ENCODE results near the gene EPS8L2.

The EPS8L2 gene

DNA sequence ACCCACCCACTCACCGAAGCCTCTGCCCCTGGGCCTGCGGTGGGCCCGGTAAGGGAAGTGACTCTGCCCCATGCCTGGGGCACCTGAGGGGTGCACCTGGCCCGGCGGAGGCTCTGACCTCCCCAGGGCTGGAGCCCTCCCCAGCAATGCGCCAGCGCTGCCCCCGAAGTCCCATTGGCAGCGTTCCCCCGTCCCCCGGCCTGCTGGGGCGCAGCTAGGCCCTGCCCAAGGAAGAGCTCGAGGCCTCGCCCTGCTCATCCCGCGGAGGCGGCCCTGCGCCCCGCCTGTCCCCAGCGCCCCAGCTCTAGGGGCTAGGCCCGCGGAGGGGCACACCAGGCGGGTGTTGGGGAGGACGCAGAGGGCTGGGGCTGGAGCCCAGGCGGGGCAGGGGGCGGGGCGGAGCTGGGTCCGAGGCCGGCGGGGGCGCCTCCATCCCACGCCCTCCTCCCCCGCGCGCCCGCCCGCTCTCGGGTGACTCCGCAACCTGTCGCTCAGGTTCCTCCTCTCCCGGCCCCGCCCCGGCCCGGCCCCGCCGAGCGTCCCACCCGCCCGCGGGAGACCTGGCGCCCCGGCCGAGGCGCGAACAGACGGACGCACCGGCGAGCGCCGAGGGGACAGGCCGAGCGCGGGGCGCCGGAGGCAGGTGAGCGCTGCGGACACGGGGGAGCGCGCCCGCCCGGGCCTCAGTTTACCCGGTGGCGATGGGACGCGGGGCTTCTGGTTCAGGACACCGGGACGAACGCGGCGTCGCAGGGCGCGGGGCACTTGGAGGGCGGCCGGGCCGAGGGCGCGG lies at the start of gene EPS8L2:
Gene EPS8L2 (plus strand): TSS at position 586 of the 793 bp plus-strand sequence. CDS start 3,177 bp downstream, outside the sequence.
- DNase-seq (ENCODE audit: extremely low read depth in 1 of 2, low read depth in 1 of 2) = no peak

GRCh38 chr11:656426-656825 lies 49.6 kb upstream of the EPS8L2 start:
- DNase-seq (ENCODE audit: extremely low read depth in 1 of 2, low read depth in 1 of 2) = no peak

DNA sequence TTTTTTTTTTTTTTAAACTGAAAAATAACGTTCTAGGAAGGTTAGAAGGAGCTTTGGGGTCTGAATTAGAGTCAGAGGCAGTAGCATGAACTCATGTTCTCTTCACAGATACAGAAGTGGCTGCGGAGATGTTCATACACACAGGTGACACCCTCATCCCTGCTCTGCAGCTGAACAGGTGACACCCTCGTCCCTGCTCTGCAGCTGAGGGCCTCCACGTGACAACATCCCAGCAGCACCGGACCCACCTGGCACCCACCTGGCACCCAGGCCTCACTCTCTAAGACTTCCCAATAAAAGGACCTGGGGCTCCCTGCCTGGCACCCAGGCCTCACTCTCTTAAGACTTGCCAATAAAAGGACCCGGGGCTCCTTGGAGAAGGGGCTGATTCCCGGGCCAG lies 49.2 kb upstream of the EPS8L2 start:
- DNase-seq (ENCODE audit: extremely low read depth in 1 of 2, low read depth in 1 of 2) = no peak

DNA sequence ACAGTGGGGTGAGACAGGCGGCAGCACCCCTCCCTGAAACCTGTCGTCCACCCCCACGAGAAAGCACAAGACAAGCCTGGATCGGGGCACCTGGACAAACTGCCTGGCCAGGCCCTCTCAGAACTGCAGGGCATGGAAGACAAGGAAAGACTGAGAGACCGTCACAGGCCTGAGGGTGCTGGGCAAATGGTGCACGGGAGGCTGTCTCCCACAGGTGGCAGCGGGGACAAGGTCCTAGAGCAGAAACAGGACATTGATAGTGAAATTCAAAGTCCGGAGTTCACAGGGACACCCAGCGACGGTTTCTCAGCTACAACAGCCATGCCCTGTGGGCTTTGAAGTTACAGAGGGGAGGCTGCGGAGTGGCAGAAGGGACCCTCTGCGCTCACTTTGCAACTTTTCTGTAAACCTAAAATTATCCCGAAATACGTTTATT lies 48.3 kb upstream of the EPS8L2 start:
- DNase-seq (ENCODE audit: extremely low read depth in 1 of 2, low read depth in 1 of 2) = no peak

DNA sequence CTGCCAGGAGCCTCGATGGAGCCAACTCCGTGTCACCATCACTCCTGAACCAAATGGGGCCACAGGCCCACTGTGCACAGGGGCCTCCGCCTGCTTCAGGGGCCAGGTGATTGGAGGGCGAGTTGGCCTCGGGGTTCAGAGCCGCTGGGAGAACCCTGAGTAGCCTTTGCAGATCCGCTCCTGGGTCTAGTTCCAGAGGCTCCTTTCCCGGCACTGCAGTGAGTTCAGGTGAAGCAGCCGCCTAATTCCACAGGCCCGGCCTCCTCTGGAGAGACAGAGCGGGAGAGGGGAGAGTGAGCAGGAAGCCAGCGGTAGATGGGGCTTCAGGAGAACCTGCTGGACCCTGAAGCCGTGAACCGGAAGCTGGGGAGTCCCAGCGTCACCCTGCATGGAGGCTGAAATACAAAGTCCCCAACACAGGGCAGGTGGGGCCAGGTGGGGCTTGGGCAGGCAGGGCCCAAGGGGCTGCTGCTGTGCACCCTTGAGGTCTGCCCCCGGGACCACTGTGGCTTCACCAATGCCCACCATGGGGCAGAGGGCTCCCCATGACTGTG lies 46.4 kb upstream of the EPS8L2 start:
- no peak for DNase-seq (ENCODE audit: extremely low read depth in 1 of 2, low read depth in 1 of 2)

GRCh38 chr11:660281-660680 lies 45.8 kb upstream of the EPS8L2 start:
- DNase-seq (ENCODE audit: extremely low read depth in 1 of 2, low read depth in 1 of 2) = no peak

DNA sequence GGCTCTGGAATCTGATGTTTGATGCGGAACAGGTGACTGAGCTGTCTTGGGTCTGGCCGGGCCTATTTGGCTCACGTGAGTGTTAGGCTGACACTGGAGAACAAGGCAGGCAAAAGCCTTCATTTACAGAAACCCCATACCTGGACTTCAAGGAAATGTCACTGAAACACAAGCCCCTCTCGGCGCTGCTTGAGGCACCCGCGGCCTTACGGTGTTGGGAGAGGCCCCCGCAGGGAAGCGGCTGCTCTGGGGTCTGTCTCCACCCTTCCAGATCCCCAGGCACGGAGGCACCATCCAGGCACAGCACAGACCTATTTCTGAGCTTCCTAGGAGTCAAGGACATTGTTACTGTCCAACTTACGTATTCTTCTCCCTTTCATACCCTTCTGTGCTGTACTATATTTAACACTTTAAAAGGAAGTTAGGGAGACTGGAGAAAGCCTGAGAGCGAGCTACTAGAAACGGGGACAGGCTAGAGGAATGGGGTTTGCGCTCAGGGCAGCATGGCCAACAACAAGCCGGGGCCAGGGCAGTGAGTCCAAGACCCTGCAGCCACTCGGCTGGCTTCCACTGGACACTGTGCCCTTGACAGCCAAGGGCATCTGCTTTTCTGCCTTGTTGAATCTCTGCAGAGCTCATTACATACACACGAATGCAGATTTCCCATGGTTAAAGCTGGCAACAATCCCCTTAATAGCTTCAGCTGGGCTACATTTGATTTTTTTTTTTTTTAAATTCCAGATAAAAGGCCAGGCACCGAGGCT lies 45.2 kb upstream of the EPS8L2 start:
- no peak for DNase-seq (ENCODE audit: extremely low read depth in 1 of 2, low read depth in 1 of 2)

DNA sequence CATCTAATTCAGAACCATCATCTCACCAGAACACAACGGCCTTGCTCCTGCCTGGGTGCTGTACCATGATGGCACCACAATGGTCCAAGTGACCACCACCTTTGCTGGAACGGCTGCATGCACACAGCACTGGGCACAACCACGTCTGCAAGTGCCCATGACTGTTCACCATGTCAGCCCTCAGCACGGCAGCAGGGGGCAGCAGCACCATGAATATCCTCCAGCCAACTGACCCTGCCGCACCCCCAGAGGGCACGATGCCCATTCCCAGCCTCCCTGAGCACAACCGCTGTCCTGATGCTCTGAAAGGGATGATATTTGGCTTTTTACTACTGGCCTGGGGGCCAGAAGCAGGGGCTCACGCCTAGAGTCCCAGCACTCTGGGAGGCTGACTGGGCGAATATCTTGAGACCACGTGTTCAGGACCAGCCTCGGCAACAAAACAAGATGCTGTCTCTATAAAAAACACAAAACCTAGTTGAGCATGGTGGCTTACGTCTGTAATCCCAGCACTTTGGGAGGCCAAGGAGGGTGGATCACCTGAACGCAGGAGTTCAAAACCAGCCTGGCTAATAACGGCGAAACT lies 43.2 kb upstream of the EPS8L2 start:
- peak in 1 of 2 donors; percentile 18 for DNase-seq (ENCODE audit: extremely low read depth in 1 of 2, low read depth in 1 of 2)

GRCh38 chr11:665062-665703 lies 40.8 kb upstream of the EPS8L2 start:
- no peak for DNase-seq (ENCODE audit: extremely low read depth in 1 of 2, low read depth in 1 of 2)

- no peak for DNase-seq (ENCODE audit: extremely low read depth in 1 of 2, low read depth in 1 of 2)
These were observed 40.2 kb upstream of the EPS8L2 start for GRCh38 chr11:665704-666281.

DNA sequence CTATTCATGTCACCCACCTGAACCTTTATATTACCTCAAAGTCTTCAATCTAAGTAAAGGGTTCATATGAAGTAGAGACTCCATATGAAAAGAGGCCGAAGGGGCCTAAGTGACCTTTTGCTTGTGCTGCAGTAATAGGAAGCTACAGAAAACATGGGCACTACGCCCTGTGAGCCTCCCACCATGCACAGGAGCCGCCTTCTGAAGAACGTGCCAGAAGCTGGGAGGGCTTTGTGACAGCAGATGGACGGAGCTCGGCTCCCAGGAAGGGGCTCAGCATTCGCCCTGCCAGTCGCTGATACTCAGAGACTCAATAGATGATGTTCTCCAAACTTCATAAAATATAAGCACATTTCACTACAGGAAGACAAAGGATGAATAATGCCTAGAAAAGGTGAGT lies 32.2 kb upstream of the EPS8L2 start:
- DNase-seq (ENCODE audit: extremely low read depth in 1 of 2, low read depth in 1 of 2) = no peak

DNA sequence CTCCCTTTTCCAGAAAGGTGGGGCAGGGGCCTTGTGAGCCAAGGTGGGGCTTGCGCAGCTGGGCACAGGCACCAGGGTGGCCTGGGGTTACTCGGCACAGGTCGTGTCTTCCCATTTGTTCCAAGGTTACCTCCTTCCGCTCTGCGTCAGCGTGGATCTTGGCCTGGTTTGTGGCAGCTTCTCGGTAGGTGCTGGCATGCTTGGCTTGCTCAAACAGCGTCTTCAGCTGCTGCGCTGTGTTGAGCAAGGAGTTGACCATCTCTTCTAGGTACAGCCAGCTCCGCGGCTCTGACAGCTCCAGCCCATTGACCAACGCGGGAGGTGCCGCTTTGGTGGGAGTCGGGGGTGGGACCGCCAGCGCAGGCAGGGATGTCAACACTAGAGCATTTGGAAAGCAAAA lies 31.6 kb upstream of the EPS8L2 start:
- no peak for DNase-seq (ENCODE audit: extremely low read depth in 1 of 2, low read depth in 1 of 2)

GRCh38 chr11:678297-678696 lies 27.7 kb upstream of the EPS8L2 start:
- DNase-seq (ENCODE audit: extremely low read depth in 1 of 2, low read depth in 1 of 2) = no peak

GRCh38 chr11:679271-680207 lies 26.5 kb upstream of the EPS8L2 start:
- no peak for DNase-seq (ENCODE audit: extremely low read depth in 1 of 2, low read depth in 1 of 2)

GRCh38 chr11:680476-680875 lies 25.6 kb upstream of the EPS8L2 start:
- DNase-seq (ENCODE audit: extremely low read depth in 1 of 2, low read depth in 1 of 2) = no peak

DNA sequence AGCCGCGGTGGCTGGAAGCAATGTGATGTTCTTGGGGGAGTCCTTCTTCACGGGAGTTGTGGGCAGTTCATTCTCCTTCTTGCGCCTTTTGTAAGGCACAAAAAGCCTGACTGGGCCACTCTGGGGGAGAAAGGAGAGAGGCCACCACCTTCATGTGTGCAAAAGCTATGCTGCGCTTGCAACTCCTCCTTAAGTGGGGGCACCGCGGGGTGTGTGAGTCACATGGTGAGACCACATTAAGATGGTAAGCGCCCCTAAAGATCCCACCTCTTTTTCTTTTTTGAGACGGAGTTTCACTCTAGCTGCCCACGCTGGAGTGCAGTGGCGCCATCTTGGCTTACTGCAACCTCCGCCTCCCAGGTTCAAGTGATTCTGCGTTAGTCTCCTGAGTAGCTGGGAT lies 25.1 kb upstream of the EPS8L2 start:
- DNase-seq (ENCODE audit: extremely low read depth in 1 of 2, low read depth in 1 of 2) = peak; percentile 20 to 47

DNA sequence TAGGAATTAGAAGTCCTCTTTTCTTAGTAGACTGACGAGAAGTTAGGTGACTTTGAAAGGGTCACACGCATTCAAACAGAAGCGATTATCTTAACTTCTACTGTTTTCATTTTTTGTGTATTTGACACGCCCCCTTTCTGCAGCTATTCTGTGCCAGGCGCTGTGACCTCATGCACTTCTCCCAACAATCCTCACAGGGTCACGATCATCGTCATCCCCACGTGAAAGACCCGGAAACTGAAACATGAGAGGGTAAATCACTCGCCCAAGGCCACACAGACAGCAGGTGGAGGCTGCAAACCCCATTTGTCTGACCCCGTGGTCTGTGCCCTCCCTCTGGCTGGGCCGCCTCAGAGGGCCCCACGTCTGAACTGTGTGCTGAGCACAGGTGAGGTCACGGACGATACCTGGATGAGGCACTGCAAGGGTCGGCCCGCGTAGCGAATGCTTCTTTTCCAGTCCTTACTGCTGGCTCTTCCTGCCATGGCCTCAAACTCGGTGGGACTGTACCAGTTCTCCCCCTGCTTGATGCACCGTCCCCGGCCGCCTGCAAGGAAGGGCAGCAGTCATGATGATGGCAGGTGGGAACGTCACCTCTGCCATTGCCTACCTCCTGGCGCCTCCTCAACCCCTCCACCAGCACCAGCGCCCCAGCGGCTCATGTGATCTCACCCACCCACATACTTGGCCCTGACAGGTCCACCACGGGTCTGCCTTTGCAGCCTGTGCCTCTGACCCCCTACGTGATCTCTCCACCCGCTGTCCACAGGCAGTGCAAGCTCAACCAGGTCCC lies 19.4 kb upstream of the EPS8L2 start:
- no peak for DNase-seq (ENCODE audit: extremely low read depth in 1 of 2, low read depth in 1 of 2)

GRCh38 chr11:687751-688150 lies 18.3 kb upstream of the EPS8L2 start:
- no peak for DNase-seq (ENCODE audit: extremely low read depth in 1 of 2, low read depth in 1 of 2)

GRCh38 chr11:688681-689080 lies 17.4 kb upstream of the EPS8L2 start:
- no peak for DNase-seq (ENCODE audit: extremely low read depth in 1 of 2, low read depth in 1 of 2)
